GM23338 (cell line): ENCODE measurements around the gene LCN6.
"Not testable (repeated sequence)": the region's sequence is repeated elsewhere in the genome, so short reads cannot be mapped to it uniquely, and the experiment has no call there.

Source experiments
- CREB1 ChIP-seq: fragments of 250-450 bp; sonication (Bioruptor Pico); IDR thresholded peaks from 2 replicates; pipeline ENCODE4 v1.5.0; 2020; ENCODE audit warnings: low read depth, mild to moderate bottlenecking, moderate library complexity
- ETS1 ChIP-seq: IDR thresholded peaks from 2 replicates; pipeline ENCODE4 v1.6.1; 2016; ENCODE audit warnings: antibody characterized with exemption
- EZH2 ChIP-seq: fragments of 200-600 bp; sonication (generic); IDR thresholded peaks from one replicate; pipeline ENCODE4 v1.8.0; 2017; ENCODE audit warnings: antibody characterized with exemption, mild to moderate bottlenecking, low read depth; ENCODE audit not compliant: unreplicated experiment
- EZH2phosphoT487 ChIP-seq: fragments of 200-600 bp; sonication (generic); IDR thresholded peaks from one replicate; pipeline ENCODE4 v1.8.1; 2018; ENCODE audit warnings: antibody characterized with exemption; ENCODE audit not compliant: unreplicated experiment
- POLR2AphosphoS5 ChIP-seq: IDR thresholded peaks from 2 replicates; pipeline ENCODE4 v1.6.1; 2016; ENCODE audit warnings: antibody characterized with exemption, low read depth
- STAT1 ChIP-seq: IDR thresholded peaks from one replicate; pipeline ENCODE4 v1.6.1; 2016; ENCODE audit warnings: antibody characterized with exemption; ENCODE audit not compliant: unreplicated experiment
- ZNF114 ChIP-seq: fragments of 250-450 bp; sonication (Bioruptor Pico); IDR thresholded peaks from 2 replicates; pipeline ENCODE4 v1.5.0; 2020; ENCODE audit warnings: mild to moderate bottlenecking, moderate library complexity
- ZNF331 ChIP-seq: fragments of 250-450 bp; sonication (Bioruptor Pico); IDR thresholded peaks from 2 replicates; pipeline ENCODE4 v1.5.0; 2020; ENCODE audit warnings: low read depth, mild to moderate bottlenecking, moderate library complexity
- TF ChIP-seq, protein P1 (sequence below), 2 experiments: fragments of 200-600 bp in 1 of 2; sonication (generic) in 1 of 2; conservative IDR thresholded peaks; 2 replicates each; pipeline versions ENCODE4 v1.5.1 to v1.6.1; 2016 to 2017; ENCODE audit warnings: antibody characterized with exemption in 2 of 2, low read depth in 2 of 2, mild to moderate bottlenecking in 2 of 2, moderate library complexity in 1 of 2

DNA sequence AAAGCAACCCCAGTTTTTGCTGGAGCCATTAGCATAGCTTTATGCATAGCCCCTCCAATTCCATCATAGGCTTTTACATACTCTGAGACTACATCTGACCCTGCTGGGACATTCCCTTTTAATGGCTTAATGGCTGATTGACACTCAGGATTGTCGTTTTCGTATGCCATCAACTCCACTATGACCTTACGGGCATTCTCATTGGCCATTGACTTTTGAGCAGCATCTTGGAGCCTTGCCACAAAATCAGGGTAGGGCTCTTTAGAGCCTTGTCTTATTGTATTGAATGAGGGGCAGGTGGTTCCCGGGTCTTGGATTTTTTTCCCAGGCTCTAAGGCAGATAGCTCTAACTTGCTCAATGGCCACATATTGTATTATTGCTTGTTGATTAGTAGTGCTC lies 38.7 kb upstream of the LCN6 start:
- TF ChIP-seq, protein P1, sequence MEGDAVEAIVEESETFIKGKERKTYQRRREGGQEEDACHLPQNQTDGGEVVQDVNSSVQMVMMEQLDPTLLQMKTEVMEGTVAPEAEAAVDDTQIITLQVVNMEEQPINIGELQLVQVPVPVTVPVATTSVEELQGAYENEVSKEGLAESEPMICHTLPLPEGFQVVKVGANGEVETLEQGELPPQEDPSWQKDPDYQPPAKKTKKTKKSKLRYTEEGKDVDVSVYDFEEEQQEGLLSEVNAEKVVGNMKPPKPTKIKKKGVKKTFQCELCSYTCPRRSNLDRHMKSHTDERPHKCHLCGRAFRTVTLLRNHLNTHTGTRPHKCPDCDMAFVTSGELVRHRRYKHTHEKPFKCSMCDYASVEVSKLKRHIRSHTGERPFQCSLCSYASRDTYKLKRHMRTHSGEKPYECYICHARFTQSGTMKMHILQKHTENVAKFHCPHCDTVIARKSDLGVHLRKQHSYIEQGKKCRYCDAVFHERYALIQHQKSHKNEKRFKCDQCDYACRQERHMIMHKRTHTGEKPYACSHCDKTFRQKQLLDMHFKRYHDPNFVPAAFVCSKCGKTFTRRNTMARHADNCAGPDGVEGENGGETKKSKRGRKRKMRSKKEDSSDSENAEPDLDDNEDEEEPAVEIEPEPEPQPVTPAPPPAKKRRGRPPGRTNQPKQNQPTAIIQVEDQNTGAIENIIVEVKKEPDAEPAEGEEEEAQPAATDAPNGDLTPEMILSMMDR (conservative IDR thresholded peaks at IDR 0.05; ENCODE audit: low read depth in 2 of 2): not testable (repeated sequence)
- not testable (repeated sequence) for TF ChIP-seq ZNF114; EZH2; POLR2AphosphoS5; EZH2phosphoT487; ZNF331 (CRISPR knock-in tag); CREB1 (CRISPR knock-in tag); STAT1; ETS1
